GM19452 (cell line): ENCODE measurements around the gene TTC23L.
"Not testable (repeated sequence)": the region's sequence is repeated elsewhere in the genome, so short reads cannot be mapped to it uniquely, and the experiment has no call there.

Experiments
- ATAC-seq: cut with Tn5 transposase; IDR thresholded peaks from one replicate; pipeline ENCODE4 v1.9.1; 2021; ENCODE audit not compliant: unreplicated experiment

The TTC23L gene

GRCh38 chr5:34838785-34839714, at the start of gene TTC23L:
TTC23L (plus strand) TSS chr5:34839164; CDS start chr5:34840672, 1,508 bp downstream.
- ATAC-seq, result peak; percentile 98

GRCh38 chr5:34789639-34790038, 49.3 kb upstream of the TTC23L start:
- no peak for ATAC-seq

GRCh38 chr5:34790069-34790468, 48.9 kb upstream of the TTC23L start:
- ATAC-seq, result no peak

- no peak for ATAC-seq
Observed at GRCh38 chr5:34791761-34792244, 47.2 kb upstream of the TTC23L start.

GRCh38 chr5:34802834-34803563, 36.0 kb upstream of the TTC23L start:
- no peak for ATAC-seq

GRCh38 chr5:34803974-34804732, 34.8 kb upstream of the TTC23L start:
- no peak for ATAC-seq

- ATAC-seq, result no peak
Observed at GRCh38 chr5:34804913-34805312, 34.1 kb upstream of the TTC23L start.

- no peak for ATAC-seq
Observed at GRCh38 chr5:34806532-34806931, 32.4 kb upstream of the TTC23L start.

GRCh38 chr5:34811706-34812105, 27.3 kb upstream of the TTC23L start:
- ATAC-seq, result no peak

GRCh38 chr5:34813509-34813908, 25.5 kb upstream of the TTC23L start:
- ATAC-seq, result no peak

GRCh38 chr5:34817558-34818351, 21.2 kb upstream of the TTC23L start:
- no peak for ATAC-seq

- ATAC-seq, result no peak
Observed at GRCh38 chr5:34818717-34819116, 20.2 kb upstream of the TTC23L start.

GRCh38 chr5:34820593-34820992, 18.4 kb upstream of the TTC23L start:
- ATAC-seq, result no peak

GRCh38 chr5:34822956-34823715, 15.8 kb upstream of the TTC23L start:
- no peak for ATAC-seq

- ATAC-seq, result no peak
Observed at GRCh38 chr5:34826347-34826746, 12.6 kb upstream of the TTC23L start.

- no peak for ATAC-seq
Observed at GRCh38 chr5:34827588-34828506, 11.1 kb upstream of the TTC23L start.

GRCh38 chr5:34830827-34831226, 8.1 kb upstream of the TTC23L start:
- ATAC-seq, result not testable (repeated sequence)

GRCh38 chr5:34831303-34831702, 7.7 kb upstream of the TTC23L start:
- no peak for ATAC-seq

GRCh38 chr5:34832568-34832967, 6.4 kb upstream of the TTC23L start:
- ATAC-seq, result no peak
